HG03558 (cell line): ENCODE data around the gene SNX6.
"Not testable (repeated sequence)": the region's sequence is repeated elsewhere in the genome, so short reads cannot be mapped to it uniquely, and the experiment has no call there.

Source experiments
- ATAC-seq: cut with Tn5 transposase; IDR thresholded peaks from one replicate; pipeline ENCODE4 v1.9.1; 2021; ENCODE audit warnings: moderate number of reproducible peaks; ENCODE audit not compliant: unreplicated experiment; ENCODE audit errors: extremely low read depth

SNX6 gene

GRCh38 chr14:34580381-34580780 is 49.6 kb downstream of the SNX6 start:
- no peak for ATAC-seq

- no peak for ATAC-seq
Measured at GRCh38 chr14:34571771-34572170, 58.2 kb downstream of the SNX6 start.

GRCh38 chr14:34569750-34570149 is 60.2 kb downstream of the SNX6 start:
- no peak for ATAC-seq

GRCh38 chr14:34568803-34569202 is 61.1 kb downstream of the SNX6 start:
- no peak for ATAC-seq

- ATAC-seq: no peak
Measured at GRCh38 chr14:34562776-34563150, 67.2 kb downstream of the SNX6 start.

GRCh38 chr14:34562037-34562775 is 67.7 kb downstream of the SNX6 start:
- ATAC-seq: not testable (repeated sequence)

- ATAC-seq: peak; percentile 30
Measured at GRCh38 chr14:34556498-34556829, 73.5 kb downstream of the SNX6 start.

- ATAC-seq: peak; percentile 55
Measured at GRCh38 chr14:34555583-34556497, 74.1 kb downstream of the SNX6 start.

GRCh38 chr14:34554540-34555250 is 75.3 kb downstream of the SNX6 start:
- ATAC-seq: no peak

GRCh38 chr14:34549276-34549966 is 80.5 kb downstream of the SNX6 start:
- not testable (repeated sequence) for ATAC-seq

GRCh38 chr14:34548472-34548981 is 81.4 kb downstream of the SNX6 start:
- no peak for ATAC-seq

- ATAC-seq: peak; percentile 13
Measured at GRCh38 chr14:34547136-34547520, 82.8 kb downstream of the SNX6 start.

- ATAC-seq: peak; percentile 72
Measured at GRCh38 chr14:34546272-34547135, 83.4 kb downstream of the SNX6 start.

- ATAC-seq: not testable (repeated sequence)
Measured at GRCh38 chr14:34540181-34541059, 89.5 kb downstream of the SNX6 start.

- peak; percentile 96 for ATAC-seq
Measured at GRCh38 chr14:34539407-34540180, 90.4 kb downstream of the SNX6 start, which contains the start of gene EAPP. EAPP (minus strand) TSS chr14:34539701; CDS start chr14:34539628, 73 bp downstream.

- no peak for ATAC-seq
Measured at GRCh38 chr14:34538871-34539406, 91.0 kb downstream of the SNX6 start.

GRCh38 chr14:34538096-34538495 is 91.9 kb downstream of the SNX6 start:
- not testable (repeated sequence) for ATAC-seq
